HepG2 (cell line): ENCODE measurements around the gene LTBR. TPM values are rescaled to one million over a fixed set of nuclear protein-coding genes. Genes with fewer than 3 reads are reported as not detected.

ENCODE experiments used
- ATM ChIP-seq: fragments of 450-650 bp; IDR thresholded peaks from 2 replicates; pipeline ENCODE4 v1.7.1; 2017; ENCODE audit warnings: mild to moderate bottlenecking, borderline replicate concordance
- CHCHD3 ChIP-seq: sonication (generic); formaldehyde crosslinking; IDR thresholded peaks from 2 replicates; pipeline ENCODE4 v1.8.0; 2022; ENCODE audit warnings: mild to moderate bottlenecking, missing genetic modification reagents, moderate library complexity
- GTF2F1 ChIP-seq: fragments of 150-350 bp; IDR thresholded peaks from 2 replicates; pipeline ENCODE4 v1.6.1; 2014; ENCODE audit warnings: low read length
- HDAC1 ChIP-seq: sonication (generic); formaldehyde crosslinking; IDR thresholded peaks from 2 replicates; pipeline ENCODE4 v1.5.1; 2020; ENCODE audit warnings: mild to moderate bottlenecking, missing genetic modification reagents
- HNF4A ChIP-seq: sonication (generic); formaldehyde crosslinking; IDR thresholded peaks from 2 replicates; pipeline ENCODE4 v1.4.0; 2020; ENCODE audit warnings: missing genetic modification reagents
- JUNB ChIP-seq: sonication (generic); formaldehyde crosslinking; IDR thresholded peaks from 2 replicates; pipeline ENCODE4 v1.8.0; 2022; ENCODE audit warnings: missing genetic modification reagents, mild to moderate bottlenecking, borderline replicate concordance
- PRMT3 ChIP-seq: sonication (generic); formaldehyde crosslinking; IDR thresholded peaks from 2 replicates; pipeline ENCODE4 v1.8.1; 2022; ENCODE audit warnings: low read depth, mild to moderate bottlenecking, moderate library complexity, missing genetic modification reagents, borderline replicate concordance
- RFXAP ChIP-seq: sonication (generic); formaldehyde crosslinking; IDR thresholded peaks from 2 replicates; pipeline ENCODE4 v1.4.0; 2020; ENCODE audit warnings: missing genetic modification reagents, borderline replicate concordance
- SKI ChIP-seq: fragments of 450-650 bp; IDR thresholded peaks from one replicate; pipeline ENCODE4 v1.6.1; 2018; ENCODE audit warnings: mild to moderate bottlenecking; ENCODE audit not compliant: partially characterized antibody
- U2AF1 ChIP-seq: fragments of 200-400 bp; formaldehyde crosslinking; optimal IDR thresholded peaks from 2 replicates; pipeline ENCODE3; 2017; ENCODE audit warnings: mild to moderate bottlenecking, low read depth, low read length
- ZC3H4 ChIP-seq: sonication (generic); formaldehyde crosslinking; IDR thresholded peaks from 2 replicates; pipeline ENCODE4 v1.4.0; 2020; ENCODE audit warnings: missing genetic modification reagents, borderline replicate concordance
- ZNF124 ChIP-seq: sonication (generic); formaldehyde crosslinking; IDR thresholded peaks from 2 replicates; pipeline ENCODE4 v1.4.0; 2020; ENCODE audit warnings: missing genetic modification reagents
- ZNF207 ChIP-seq: fragments of 450-650 bp; IDR thresholded peaks from 2 replicates; pipeline ENCODE4 v1.6.1; 2016; ENCODE audit warnings: antibody characterized with exemption, borderline replicate concordance
- ZNF274 ChIP-seq: sonication (generic); formaldehyde crosslinking; IDR thresholded peaks from 2 replicates; pipeline ENCODE4 v1.5.1; 2020; ENCODE audit warnings: mild to moderate bottlenecking, missing genetic modification reagents
- ZNF460 ChIP-seq: sonication (generic); formaldehyde crosslinking; IDR thresholded peaks from 2 replicates; pipeline ENCODE4 v1.5.1; 2020; ENCODE audit warnings: missing genetic modification reagents, mild to moderate bottlenecking, borderline replicate concordance
- ZNF572 ChIP-seq: sonication (generic); formaldehyde crosslinking; IDR thresholded peaks from 2 replicates; pipeline ENCODE4 v1.5.1; 2020; ENCODE audit warnings: mild to moderate bottlenecking, missing genetic modification reagents
- ZNF609 ChIP-seq: sonication (generic); formaldehyde crosslinking; IDR thresholded peaks from 2 replicates; pipeline ENCODE4 v1.4.0; 2020; ENCODE audit warnings: mild to moderate bottlenecking, missing genetic modification reagents, borderline replicate concordance
- ZNF639 ChIP-seq: conservative IDR thresholded peaks from 2 replicates; pipeline ENCODE4 v1.6.1; 2018; ENCODE audit warnings: missing genetic modification reagents
- ZSCAN22 ChIP-seq: sonication (generic); formaldehyde crosslinking; IDR thresholded peaks from 2 replicates; pipeline ENCODE4 v1.4.0; 2020; ENCODE audit warnings: mild to moderate bottlenecking, missing genetic modification reagents
- polyA plus RNA-seq, 8 experiments: library from polyadenylated mRNA; depleted of rRNA in 3 of 8; stranded (reverse) in 7 of 8; unstranded in 1 of 8; fragments of >200 nt; fragmentation: Illumina TruSeq in 4 of 8; extraction: Trizol in 4 of 8; gene quantifications; 2 replicates each; pipeline versions ENCODE4 v1.2.1 to v1.2.3, GENCODE V29; 2011 to 2016; ENCODE audit warnings: low read depth in 4 of 8, missing spikeins in 1 of 8, mixed read lengths in 1 of 8; ENCODE audit not compliant: insufficient read depth in 1 of 8
- total RNA-seq, 5 experiments: library from RNA; depleted of rRNA; stranded (reverse); fragments of >200 nt; fragmentation: Illumina TruSeq; extraction: Trizol; gene quantifications; 2 replicates each; pipeline ENCODE4 v1.2.3, GENCODE V29; 2016; ENCODE audit warnings: low read depth in 1 of 5
- TF ChIP-seq, protein P1 (sequence below): sonication (generic); formaldehyde crosslinking; IDR thresholded peaks from 2 replicates; pipeline ENCODE4 v1.4.0; 2020; ENCODE audit warnings: missing genetic modification reagents
- TF ChIP-seq, protein P2 (sequence below): sonication (generic); formaldehyde crosslinking; IDR thresholded peaks from 2 replicates; pipeline ENCODE4 v1.8.0; 2022; ENCODE audit warnings: missing genetic modification reagents, mild to moderate bottlenecking, borderline replicate concordance

The LTBR gene
- total and polyA plus RNA-seq, 2 of the 13 experiments (the other 11 are each of a cell fraction or from before 2014, with no cell fraction given), result 31.4 to 34.8 TPM

GRCh38 chr12:6335451-6336078, 48.4 kb upstream of the LTBR start (continued):
- no peak for TF ChIP-seq ZNF460 (CRISPR knock-in tag)
- no peak for TF ChIP-seq ZNF274 (CRISPR knock-in tag)
- TF ChIP-seq ZNF609 (CRISPR knock-in tag), result no peak; the same call in 1 of the 2 replicates
- TF ChIP-seq GTF2F1, result peak; percentile 46; the same call in 1 of the 2 replicates
- TF ChIP-seq, protein P1, sequence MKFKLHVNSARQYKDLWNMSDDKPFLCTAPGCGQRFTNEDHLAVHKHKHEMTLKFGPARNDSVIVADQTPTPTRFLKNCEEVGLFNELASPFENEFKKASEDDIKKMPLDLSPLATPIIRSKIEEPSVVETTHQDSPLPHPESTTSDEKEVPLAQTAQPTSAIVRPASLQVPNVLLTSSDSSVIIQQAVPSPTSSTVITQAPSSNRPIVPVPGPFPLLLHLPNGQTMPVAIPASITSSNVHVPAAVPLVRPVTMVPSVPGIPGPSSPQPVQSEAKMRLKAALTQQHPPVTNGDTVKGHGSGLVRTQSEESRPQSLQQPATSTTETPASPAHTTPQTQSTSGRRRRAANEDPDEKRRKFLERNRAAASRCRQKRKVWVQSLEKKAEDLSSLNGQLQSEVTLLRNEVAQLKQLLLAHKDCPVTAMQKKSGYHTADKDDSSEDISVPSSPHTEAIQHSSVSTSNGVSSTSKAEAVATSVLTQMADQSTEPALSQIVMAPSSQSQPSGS, result no peak
- no peak for TF ChIP-seq ATM
- peak; percentile 33; the same call in 1 of the 2 replicates for TF ChIP-seq ZNF639 (CRISPR knock-in tag)
- no peak for TF ChIP-seq SKI
- TF ChIP-seq, protein P2, sequence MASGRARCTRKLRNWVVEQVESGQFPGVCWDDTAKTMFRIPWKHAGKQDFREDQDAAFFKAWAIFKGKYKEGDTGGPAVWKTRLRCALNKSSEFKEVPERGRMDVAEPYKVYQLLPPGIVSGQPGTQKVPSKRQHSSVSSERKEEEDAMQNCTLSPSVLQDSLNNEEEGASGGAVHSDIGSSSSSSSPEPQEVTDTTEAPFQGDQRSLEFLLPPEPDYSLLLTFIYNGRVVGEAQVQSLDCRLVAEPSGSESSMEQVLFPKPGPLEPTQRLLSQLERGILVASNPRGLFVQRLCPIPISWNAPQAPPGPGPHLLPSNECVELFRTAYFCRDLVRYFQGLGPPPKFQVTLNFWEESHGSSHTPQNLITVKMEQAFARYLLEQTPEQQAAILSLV (CRISPR knock-in tag), result no peak
- no peak for TF ChIP-seq ZNF124 (CRISPR knock-in tag)
- no peak for TF ChIP-seq PRMT3
- TF ChIP-seq CHCHD3 (CRISPR knock-in tag), result no peak
- peak; percentile 46 for TF ChIP-seq U2AF1
- peak; percentile 71 for TF ChIP-seq HDAC1 (CRISPR knock-in tag)
- peak; percentile 90 for TF ChIP-seq ZC3H4 (CRISPR knock-in tag)
- 0 out of 2 replicates have a peak, but pooled peaks have one; percentile 61 for TF ChIP-seq RFXAP
- peak; percentile 67 for TF ChIP-seq HNF4A (CRISPR knock-in tag)
- no peak for TF ChIP-seq JUNB (CRISPR knock-in tag)
- no peak for TF ChIP-seq ZNF207
- TF ChIP-seq ZNF572 (CRISPR knock-in tag), result peak; percentile 46; the same call in 1 of the 2 replicates
- TF ChIP-seq ZSCAN22 (CRISPR knock-in tag), result no peak
